ENCODE measurements around the gene HDAC4.

- no peak for TF ChIP-seq CTCF (IDR thresholded peaks at IDR 0.05)
- TF ChIP-seq POLR2A (IDR thresholded peaks at IDR 0.05), result no peak
- no peak for TF ChIP-seq EP300 (IDR thresholded peaks at IDR 0.05)
Measured at GRCh38 chr2:239159476-239159911, 241.3 kb downstream of the HDAC4 start.
